GM12874 (cell line): ENCODE measurements around the gene CDK13.

Source experiments
- CTCF ChIP-seq: IDR thresholded peaks from 2 replicates; pipeline ENCODE4 v1.5.1; 2011; ENCODE audit warnings: low read depth, mild to moderate bottlenecking, control low read depth, low read length, moderate library complexity; ENCODE audit not compliant: insufficient read depth

CDK13 gene

GRCh38 chr7:39919646-39920045 lies 30.4 kb upstream of the CDK13 start:
- no peak for TF ChIP-seq CTCF

GRCh38 chr7:39921506-39922175 lies 28.4 kb upstream of the CDK13 start:
- TF ChIP-seq CTCF = no peak

GRCh38 chr7:39922580-39922979 lies 27.5 kb upstream of the CDK13 start:
- TF ChIP-seq CTCF = no peak

- TF ChIP-seq CTCF = no peak
Measured at GRCh38 chr7:39923091-39923490, 27.0 kb upstream of the CDK13 start.

DNA sequence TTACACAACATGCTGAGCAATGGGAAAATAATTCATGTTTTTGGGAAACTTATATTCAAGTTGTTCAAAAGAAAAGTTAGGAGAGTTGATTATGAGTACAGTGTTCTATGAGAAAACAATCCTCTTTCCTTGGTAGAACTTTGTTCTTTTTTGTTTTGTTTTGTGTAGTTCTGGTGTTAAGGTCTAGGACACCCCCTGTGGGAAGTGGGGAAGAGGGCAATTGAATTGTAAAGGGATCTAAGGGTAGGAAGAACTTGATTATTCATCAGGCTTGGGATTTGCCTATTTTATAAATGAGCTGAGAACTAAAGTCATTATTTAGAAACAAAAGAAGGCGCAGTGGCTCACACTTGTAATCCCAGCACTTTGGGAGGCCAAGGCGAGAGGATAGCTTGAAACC lies 25.9 kb upstream of the CDK13 start:
- no peak for TF ChIP-seq CTCF

GRCh38 chr7:39926111-39926510 lies 23.9 kb upstream of the CDK13 start:
- TF ChIP-seq CTCF = no peak

DNA sequence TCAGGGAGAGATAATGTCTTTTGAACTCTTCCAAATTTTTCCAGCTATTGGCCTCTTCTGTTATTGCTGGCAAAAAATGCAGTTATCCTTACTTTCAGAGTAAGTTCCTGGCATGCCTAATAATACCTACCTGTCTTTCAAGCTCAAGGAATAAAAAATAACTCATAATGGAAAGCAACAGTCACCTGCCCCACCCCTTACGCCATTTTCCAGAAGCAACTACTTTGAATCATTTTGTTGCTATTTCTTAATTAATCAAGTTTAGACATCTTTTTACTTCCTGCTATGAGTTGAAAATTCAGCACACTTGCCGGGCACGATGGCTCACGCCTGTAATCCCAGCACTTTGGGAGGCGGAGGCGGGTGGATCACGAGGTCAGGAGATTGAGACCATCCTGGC lies 23.0 kb upstream of the CDK13 start:
- TF ChIP-seq CTCF = no peak
